Activated CD8-positive, alpha-beta memory T cell treated with anti-CD3 and anti-CD28 coated beads for 48 hours (primary cell): ENCODE data around the gene ZNF444.
"Not testable (repeated sequence)": the region's sequence is repeated elsewhere in the genome, so short reads cannot be mapped to it uniquely, and the experiment has no call there.

Source experiments
- DNase-seq, 3 experiments: peaks; one replicate each; pipeline ENCODE4 v3.0.0-alpha.2; 2020; ENCODE audit warnings: low read depth in 2 of 3, low spot score in 2 of 3

The ZNF444 gene

GRCh38 chr19:56140583-56141416 is at the start of gene ZNF444:
Gene ZNF444 (plus strand): TSS chr19:56141287. CDS start chr19:56146912, 5,625 bp downstream.
- DNase-seq = peak; percentile 93 to 94 (median 94)

- no peak for DNase-seq
Measured at GRCh38 chr19:56091751-56092546, 49.1 kb upstream of the ZNF444 start.

- DNase-seq = no peak
Measured at GRCh38 chr19:56092685-56093631, 48.1 kb upstream of the ZNF444 start.

- DNase-seq = no peak
Measured at GRCh38 chr19:56094449-56094848, 46.6 kb upstream of the ZNF444 start.

- no peak for DNase-seq
Measured at GRCh38 chr19:56096665-56097064, 44.4 kb upstream of the ZNF444 start.

GRCh38 chr19:56097306-56097705 is 43.8 kb upstream of the ZNF444 start:
- DNase-seq = no peak

GRCh38 chr19:56097776-56098175 is 43.3 kb upstream of the ZNF444 start:
- DNase-seq = no peak

- DNase-seq = not testable (repeated sequence)
Measured at GRCh38 chr19:56098237-56098636, 42.9 kb upstream of the ZNF444 start.

GRCh38 chr19:56098731-56099568 is 42.1 kb upstream of the ZNF444 start:
- no peak for DNase-seq

GRCh38 chr19:56099638-56100539 is 41.2 kb upstream of the ZNF444 start:
- DNase-seq = no peak

GRCh38 chr19:56101095-56101494 is 40.0 kb upstream of the ZNF444 start:
- DNase-seq = no peak

GRCh38 chr19:56101746-56102535 is 39.1 kb upstream of the ZNF444 start:
- no peak for DNase-seq

GRCh38 chr19:56103027-56103614 is 38.0 kb upstream of the ZNF444 start:
- no peak for DNase-seq

GRCh38 chr19:56104423-56104822 is 36.7 kb upstream of the ZNF444 start:
- DNase-seq = no peak

GRCh38 chr19:56105090-56105701 is 35.9 kb upstream of the ZNF444 start:
- DNase-seq = no peak

- DNase-seq = not testable (repeated sequence)
Measured at GRCh38 chr19:56105831-56106396, 35.2 kb upstream of the ZNF444 start.

- DNase-seq = no peak
Measured at GRCh38 chr19:56106397-56106849, 34.7 kb upstream of the ZNF444 start.
